Stimulated activated CD4-positive, alpha-beta T cell treated with anti-CD3 and anti-CD28 coated beads, Interleukin-1b, Interleukin-23, amount 100 ng/mL, for 48 hours (primary cell): ENCODE data around the gene PAMR1.

Experiments
- DNase-seq: peaks from one replicate; pipeline ENCODE4 v3.0.0-alpha.2; 2020

Gene PAMR1

GRCh38 chr11:35491231-35491871 is 34.1 kb downstream of the PAMR1 start:
- DNase-seq: no peak

DNA sequence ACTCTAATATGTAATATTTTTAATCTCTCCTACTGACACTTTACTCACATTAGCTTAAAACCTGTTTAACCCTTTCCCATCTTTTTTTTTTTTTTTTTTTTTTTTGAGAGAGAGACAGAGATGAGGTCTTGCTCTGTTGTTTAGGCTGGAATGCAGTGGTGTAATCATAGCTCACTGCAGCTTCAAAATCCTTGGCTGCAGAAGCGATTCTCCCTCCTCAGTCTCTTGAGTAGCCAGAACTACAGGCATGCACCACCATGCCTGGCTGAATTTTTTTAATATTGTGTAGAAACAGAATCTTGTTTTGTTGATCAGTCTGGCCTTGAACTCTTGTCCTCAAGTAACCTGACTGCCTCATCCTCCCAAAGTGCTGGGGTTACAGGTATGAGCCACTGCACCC is 37.3 kb downstream of the PAMR1 start:
- DNase-seq: no peak

DNA sequence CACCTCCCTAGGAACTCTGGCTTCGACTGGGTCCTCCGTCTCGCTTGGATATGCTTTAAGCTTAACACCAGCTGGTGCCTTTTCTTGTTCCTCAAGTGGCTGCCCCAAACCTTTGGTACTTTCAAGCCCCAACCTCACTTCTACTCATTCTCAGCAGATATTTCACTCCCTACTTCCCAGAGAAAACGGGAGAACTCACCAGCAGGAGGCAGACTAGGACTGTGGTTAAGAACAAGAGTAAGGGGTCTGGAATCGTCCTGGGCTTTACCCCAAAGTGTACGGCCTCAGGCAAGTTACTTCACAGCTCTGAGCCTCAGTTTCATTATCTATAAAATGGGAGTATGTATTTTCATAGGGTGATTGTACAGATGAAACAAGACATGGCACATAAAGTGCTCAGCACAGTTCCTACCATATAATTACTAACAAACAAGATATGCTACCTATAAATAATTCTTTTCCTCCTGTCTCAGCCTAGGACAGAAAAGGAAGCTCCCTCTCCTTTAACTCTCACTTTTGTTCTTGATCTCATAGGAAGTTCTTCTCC is 37.8 kb downstream of the PAMR1 start:
- no peak for DNase-seq

- no peak for DNase-seq
Measured at GRCh38 chr11:35486934-35487333, 38.5 kb downstream of the PAMR1 start.

DNA sequence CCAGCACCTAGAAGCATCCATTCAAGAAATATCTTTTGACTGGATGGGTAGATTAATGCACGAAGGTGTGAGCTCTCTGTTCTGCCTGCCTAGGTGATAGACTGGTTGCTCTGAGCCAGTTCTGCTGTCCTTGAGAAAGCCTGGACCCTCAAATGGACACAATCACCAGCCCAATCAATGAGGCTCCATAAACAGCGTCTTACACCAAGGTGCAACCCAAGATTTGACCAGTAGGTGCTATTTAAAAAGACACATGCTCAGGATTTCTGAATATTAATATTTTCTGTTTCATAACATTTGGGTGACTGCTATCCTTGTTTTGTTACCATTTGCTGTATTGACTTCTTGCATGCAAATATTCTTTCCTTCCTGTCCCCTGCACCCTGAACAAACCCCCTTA is 39.0 kb downstream of the PAMR1 start:
- no peak for DNase-seq

DNA sequence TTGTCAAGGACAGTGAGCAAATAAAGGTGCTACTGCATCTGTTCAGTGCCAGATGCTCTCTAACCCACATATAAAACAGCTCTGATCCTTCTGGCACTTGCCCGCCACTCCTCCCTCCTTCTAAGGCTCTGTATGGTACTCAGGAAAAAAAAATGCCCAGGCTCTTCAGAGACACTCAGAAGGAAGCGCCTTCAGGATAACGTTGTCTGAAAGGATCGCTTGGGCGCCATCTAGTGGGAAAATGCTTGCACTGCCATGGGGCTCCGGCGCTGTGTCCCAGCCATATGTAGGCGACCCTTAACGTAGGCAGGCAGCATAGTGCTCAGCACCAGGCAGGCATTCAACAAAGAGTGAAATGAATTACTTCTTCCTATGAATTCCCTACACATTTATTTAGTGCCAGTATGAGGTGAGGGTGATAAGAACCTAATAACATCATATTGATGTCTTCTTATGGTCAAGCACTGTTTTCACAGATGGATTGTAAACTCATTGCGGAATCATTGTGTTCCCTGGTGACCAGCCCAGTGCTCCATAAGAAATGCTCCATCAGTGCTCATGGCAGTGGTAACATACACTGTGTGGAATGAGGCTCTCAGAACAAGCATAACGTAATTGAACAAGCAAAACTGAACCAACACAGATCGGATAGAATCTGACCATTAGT is 39.6 kb downstream of the PAMR1 start:
- peak; percentile 70 for DNase-seq

DNA sequence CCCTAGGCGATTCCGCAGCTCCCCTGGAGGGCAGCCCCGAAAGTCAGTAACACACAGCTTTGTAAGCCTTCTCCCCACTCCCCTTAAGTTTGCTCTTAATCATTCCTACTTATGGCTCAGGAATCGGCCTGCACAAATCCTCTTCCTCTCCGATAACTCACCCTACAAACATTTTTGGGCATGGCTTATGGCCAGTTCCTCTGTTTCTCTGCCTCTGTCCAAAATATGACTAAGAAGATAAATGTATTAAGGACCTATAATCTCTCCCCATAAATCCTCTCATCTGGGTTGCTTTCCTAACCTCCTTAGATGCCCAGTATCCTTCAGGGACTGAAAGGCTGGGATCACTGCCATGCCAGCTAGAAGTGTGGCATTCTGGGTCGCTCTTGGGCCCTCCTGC is 41.0 kb downstream of the PAMR1 start:
- DNase-seq: no peak

DNA sequence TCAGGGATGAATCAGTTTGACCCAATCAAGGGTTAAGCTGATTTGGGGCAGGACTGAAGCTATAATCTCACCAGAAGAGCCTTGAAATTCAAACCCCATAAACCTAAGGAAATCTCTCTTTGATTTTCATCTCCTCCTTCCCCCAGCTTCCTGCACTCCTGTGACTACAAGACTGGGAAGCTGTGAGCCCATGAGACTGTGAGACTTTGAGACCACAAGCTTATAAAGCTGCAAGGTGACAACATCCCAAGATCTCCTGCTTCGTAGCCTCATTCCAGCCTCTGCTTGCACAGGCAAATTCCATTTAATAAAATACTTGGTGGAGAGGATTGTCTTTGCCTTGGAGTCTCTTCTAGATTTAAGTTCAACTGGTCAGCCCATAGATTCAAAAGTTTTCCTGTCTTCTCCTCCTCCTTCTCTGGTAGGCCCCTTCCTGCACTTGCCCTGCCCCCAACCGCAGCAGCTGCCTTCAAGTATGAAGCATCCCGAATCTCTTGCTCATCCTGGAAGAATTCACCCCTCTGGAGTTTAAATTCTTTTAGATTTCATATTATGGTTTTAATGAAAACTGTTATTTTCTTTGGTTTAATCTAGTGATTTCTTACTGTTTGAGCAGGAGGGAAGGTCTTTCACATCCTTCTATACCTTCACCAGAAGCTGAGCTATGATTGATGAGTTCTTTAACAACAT is 42.1 kb downstream of the PAMR1 start:
- no peak for DNase-seq

DNA sequence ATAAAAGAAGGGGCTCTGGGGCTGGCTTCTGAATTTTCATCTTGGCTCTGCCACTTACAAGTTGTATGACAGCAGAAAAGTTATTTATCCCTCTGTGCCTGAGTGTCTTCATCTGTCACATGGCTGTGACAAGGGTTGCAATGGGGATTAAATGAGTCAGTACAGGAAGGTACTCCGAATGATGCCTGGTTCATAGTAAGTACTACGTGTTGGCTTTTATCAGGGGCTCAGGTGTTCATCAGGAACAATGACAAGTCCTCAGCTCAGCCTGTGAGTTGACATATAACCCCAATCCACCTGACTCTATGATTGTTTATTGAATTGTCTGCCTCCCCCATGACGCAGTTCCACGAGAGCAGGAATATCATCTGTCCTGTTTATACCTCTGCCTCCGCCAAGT is 45.7 kb downstream of the PAMR1 start:
- no peak for DNase-seq

DNA sequence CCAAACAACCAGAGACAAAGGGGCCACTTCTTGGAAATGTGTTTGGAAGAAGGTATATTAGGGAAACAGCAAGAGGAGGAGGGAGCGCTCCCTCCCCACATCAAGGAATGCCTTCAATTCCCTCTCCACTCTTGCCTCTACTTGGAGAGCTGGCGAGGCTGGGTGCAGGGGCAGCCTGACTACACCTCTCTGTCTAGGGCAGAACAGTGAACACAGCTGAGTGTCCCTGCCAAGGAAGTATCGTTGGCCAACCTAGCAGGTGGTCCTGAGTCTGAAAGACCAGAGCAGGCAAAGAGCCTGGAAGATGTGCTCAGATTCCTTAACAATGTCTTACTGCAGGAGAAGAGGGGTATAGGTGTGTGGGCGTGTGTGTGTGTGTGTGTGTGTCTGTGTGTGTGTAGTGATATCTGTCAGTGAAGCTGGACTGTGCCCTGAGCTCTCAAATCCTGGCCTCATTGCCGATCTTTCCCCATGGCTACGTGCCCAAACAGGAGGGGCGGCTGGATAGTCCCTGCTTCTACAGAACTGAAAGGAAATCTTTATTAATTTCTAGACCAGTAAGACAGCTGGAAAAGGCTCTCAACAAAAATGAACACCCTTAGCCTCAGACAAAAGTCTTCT is 46.8 kb downstream of the PAMR1 start:
- DNase-seq: no peak

GRCh38 chr11:35477901-35478300 is 47.5 kb downstream of the PAMR1 start:
- no peak for DNase-seq

DNA sequence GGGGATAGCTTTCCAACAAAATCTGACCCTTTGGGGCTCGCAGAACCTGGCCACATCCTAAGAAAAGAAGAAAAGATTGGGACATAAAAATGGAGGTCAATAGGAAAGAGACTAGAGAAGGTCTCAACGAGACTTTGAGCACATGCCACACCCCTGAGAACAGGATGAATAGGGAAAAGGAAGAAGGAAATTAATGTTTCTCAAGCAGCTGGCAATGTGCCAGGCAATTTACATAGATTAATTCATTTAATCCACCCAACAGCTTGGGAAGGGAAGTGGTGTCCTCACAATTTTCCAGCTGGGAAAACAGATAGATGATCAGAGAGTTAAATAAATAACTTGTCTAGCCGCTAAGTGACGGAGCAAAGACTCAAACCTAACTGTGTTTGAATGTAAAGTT is 50.7 kb downstream of the PAMR1 start:
- no peak for DNase-seq

GRCh38 chr11:35473795-35474374 is 51.5 kb downstream of the PAMR1 start:
- no peak for DNase-seq

- no peak for DNase-seq
Measured at GRCh38 chr11:35470616-35471015, 54.8 kb downstream of the PAMR1 start.

- DNase-seq: no peak
Measured at GRCh38 chr11:35466058-35466457, 59.4 kb downstream of the PAMR1 start.

DNA sequence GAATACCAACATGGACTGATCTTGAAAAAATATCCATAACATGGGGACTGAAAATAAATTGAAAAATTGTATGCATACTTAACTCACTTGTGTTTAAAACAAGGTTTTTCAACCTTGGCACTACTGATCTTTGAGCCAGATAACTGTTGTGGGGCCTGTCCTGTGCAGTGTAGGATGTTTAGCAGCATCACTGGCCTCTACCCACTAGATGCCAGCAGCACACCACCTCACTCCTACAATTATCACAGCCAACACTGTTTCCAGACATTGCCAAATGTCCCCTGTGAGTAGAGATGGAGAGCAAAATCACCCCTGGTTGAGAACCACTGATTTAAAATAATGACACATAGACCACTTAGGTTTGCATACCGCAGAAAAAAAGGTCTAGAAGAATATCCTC is 61.1 kb downstream of the PAMR1 start:
- DNase-seq: no peak

DNA sequence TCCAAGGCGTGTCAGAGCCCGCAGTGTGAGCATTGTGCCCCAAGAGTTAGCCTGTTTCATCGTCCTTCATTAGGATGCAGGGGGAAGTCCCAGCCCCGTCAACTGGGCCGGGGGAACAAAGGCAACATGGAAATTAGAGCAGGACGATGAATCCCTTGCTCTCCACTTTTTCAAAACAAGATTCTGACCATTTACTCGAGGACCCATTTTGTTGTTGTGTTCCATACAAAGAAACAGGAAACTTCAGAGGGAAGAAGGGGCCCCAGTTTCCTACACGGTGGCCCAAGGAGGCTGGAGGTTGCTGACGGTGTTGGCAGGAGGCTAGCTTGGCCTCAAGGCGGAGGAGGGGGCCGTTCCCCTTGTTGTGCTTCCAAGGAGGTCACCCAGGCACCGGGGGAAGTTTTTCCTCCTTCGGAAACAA is 62.1 kb downstream of the PAMR1 start:
- DNase-seq: no peak

DNA sequence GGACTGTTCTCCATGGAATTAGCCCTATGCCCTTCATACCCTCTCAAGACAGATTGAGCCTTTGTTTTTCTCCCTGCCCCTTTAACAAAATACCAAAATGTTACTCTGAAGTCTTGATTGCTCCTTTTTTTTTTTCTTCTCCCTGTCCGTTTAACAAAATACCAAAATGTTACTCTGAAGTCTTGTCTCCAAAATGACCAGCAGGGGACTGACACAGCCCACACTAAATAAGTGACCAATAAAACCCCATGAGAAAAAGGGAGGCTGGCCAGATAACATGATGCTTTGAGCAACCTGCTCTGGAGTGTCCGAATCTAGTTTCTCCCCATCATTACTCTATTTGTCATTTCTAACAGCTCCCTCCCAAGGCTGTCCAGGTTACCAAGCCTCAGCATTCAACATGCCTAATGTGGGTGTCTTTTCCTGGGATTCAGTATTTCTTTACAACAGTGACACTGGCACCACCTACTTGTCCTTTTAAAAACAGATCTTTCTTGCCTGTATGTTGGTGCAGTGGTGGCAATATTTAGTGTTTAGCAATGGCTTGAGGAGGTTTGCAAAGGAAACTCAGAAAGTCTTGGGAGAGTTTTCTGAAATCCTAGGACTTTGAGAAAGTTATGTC is 63.4 kb downstream of the PAMR1 start:
- no peak for DNase-seq

- no peak for DNase-seq
Measured at GRCh38 chr11:35459489-35459888, 65.9 kb downstream of the PAMR1 start.

DNA sequence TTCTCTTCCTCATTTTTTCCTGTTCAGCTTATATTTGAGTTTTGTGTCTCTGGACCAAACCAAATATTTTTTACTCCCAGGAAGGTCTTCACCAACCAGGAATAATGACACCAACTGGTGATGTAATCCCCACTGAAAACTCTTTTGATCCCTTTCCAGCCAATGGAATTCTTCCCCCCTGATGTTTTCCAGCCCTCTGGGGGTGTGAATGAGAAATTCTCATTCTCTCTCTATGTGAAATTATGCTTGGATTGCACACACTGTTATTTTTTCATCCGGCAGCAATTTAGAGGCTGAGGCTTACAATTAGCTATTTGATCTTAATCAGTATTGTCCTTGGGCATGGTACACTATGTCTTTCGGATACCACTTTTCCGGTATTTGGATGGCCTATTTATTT is 66.6 kb downstream of the PAMR1 start:
- DNase-seq: no peak

DNA sequence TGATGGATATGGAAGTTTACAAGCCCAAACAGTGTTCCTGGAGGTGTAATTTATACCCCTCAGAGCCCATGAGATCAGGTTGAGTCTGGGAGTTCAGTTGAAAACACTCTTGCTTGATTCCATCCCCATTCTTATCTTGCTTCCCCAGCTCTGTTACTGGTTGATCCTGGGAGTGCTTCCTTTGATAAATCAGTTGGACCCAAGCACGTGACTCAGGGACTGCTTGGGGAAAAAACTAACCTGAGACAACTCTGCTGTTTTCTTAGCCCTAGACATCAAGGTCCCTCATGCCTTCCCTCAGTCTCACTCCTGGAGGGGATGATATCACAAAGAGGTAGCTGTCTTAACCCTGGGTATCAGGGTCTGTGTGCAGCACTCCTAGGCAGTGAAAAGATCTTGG is 71.1 kb downstream of the PAMR1 start:
- no peak for DNase-seq

- no peak for DNase-seq
Measured at GRCh38 chr11:35436581-35437250, 88.7 kb downstream of the PAMR1 start.
